Aorta (tissue), 5 donors: ENCODE measurements around the gene SPSB2. TPM values are rescaled to one million over a fixed set of nuclear protein-coding genes. Genes with fewer than 3 reads are reported as not detected.
"Not testable (repeated sequence)": the region's sequence is repeated elsewhere in the genome, so short reads cannot be mapped to it uniquely, and the experiment has no call there.

Experiments
- ATAC-seq: fragments of 200-7000 bp; cut with Tn5 transposase; one replicate; pipeline ENCODE4 v1.9.1; 2022; ENCODE audit warnings: moderate library complexity; ENCODE audit not compliant: low FRiP score
- DNase-seq, 2 donors: peaks; one replicate each; pipeline ENCODE4 v3.0.0-alpha.2; 2020
- H3K27ac ChIP-seq, 2 donors: one replicate each; pipeline ENCODE4 v1.5.1; 2013; ENCODE audit warnings: low read length in 2 of 2, mild to moderate bottlenecking in 2 of 2, moderate library complexity in 2 of 2, control low read depth in 1 of 2, inconsistent platforms in 1 of 2, low read depth in 1 of 2
- H3K27me3 ChIP-seq, 2 donors: one replicate each; pipeline ENCODE4 v1.6.1; 2013; ENCODE audit warnings: control low read depth in 1 of 2, low read length in 1 of 2, mild to moderate bottlenecking in 1 of 2, moderate library complexity in 1 of 2; ENCODE audit not compliant: insufficient read depth in 2 of 2, control insufficient read depth in 1 of 2
- H3K36me3 ChIP-seq, 2 donors: one replicate each; pipeline ENCODE4 v1.6.1; 2013; ENCODE audit warnings: control low read depth in 1 of 2, low read length in 1 of 2, mild to moderate bottlenecking in 1 of 2; ENCODE audit not compliant: insufficient read depth in 2 of 2, control insufficient read depth in 1 of 2
- H3K4me1 ChIP-seq, 2 donors: one replicate each; pipeline ENCODE4 v1.6.1; 2013; ENCODE audit warnings: low read length in 2 of 2, control low read depth in 1 of 2, mild to moderate bottlenecking in 1 of 2, moderate library complexity in 1 of 2; ENCODE audit not compliant: insufficient read depth in 2 of 2, control insufficient read depth in 1 of 2
- H3K4me3 ChIP-seq, 2 donors: one replicate each; pipeline ENCODE4 v1.5.1; 2013; ENCODE audit warnings: low read length in 2 of 2, control low read depth in 1 of 2, mild to moderate bottlenecking in 1 of 2
- H3K9me3 ChIP-seq: one replicate; pipeline ENCODE4 v1.6.1; 2013; ENCODE audit warnings: mild to moderate bottlenecking, low read length; ENCODE audit not compliant: control insufficient read depth
- WGBS, 2 donors: extraction: QIAGEN DNeasy Blood & Tissue Kit; methylation state at CpG; one replicate each; pipeline ENCODE4 v1.1.7; 2013; 5-methylcytosine and 5-hydroxymethylcytosine counted together
- intact Hi-C, 2 donors: fragments of 100-400 bp; cut with DNase I; formaldehyde crosslinking; loops; one replicate each; pipeline versions ENCODE4 v1.14.2 to v1.15.0; 2022
- polyA plus RNA-seq, 2 donors: library from polyadenylated mRNA; stranded (reverse); fragments of 200-250 nt; gene quantifications; one replicate each; pipeline ENCODE4 v1.2.3, GENCODE V29; 2013
- total RNA-seq, 2 donors: library from RNA; stranded (reverse); fragmentation: NEBNext Ultra II Directional; extraction: Animal tissue kit (Norgen Biotek cat#: 25700); gene quantifications; one replicate each; pipeline ENCODE4 v1.2.1, GENCODE V29; 2021
- donor health status: healthy with polysubstance abuse.
- donor health status: Bipolar disorder and iron deficiency.
- donor health status: DM: no; HTN: no; CAD: no.
- donor health status: DM: no; HTN: no; CAD: no.
- donor health status: DM: yes; HTN: yes; CAD: no.

Gene SPSB2
- total and polyA plus RNA-seq, 4 donors, result 4.2 to 14.3 (median 10.7) TPM

DNA sequence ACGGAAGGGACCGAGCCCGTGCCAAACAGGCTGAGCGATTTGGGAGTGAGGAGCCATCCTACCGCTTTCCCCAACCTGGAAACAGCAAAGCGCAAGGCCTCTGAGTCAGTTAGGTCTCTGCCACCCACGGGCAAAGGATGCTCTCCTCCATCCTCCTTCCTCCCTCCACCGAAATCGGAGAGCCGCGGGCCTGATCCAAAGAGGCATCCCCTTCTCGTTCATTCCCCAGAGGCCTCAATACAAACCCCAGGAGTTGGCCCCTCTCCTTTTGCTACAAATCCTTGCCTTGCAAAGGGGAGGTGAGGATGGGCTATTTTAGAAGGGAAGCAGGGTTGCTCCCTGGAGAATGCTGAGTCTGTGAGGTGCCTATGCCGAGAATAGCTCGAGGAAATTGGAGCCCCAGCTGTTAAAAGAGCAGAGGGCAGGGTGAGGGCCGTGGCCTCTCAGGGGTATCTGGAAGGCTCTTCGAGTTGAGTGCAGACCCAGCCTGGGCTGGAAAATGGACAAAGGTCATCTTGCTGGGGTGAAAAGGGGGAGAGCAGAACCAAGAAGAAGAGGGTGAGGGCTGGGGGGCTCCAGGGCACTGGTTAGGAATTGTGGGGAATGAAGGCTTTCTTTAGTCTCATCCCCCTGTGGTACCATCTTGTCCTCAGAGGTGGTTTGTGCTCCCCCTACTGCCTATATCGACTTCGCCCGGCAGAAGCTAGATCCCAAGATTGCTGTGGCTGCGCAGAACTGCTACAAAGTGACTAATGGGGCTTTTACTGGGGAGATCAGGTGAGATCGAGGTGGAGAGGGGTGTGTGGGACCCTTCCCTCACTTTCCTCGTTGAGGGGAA lies 4.7 kb downstream of the SPSB2 start:
- peaks cover 0 to 1% of the 10 kb centered on the region in 2 donors for H3K4me1 ChIP-seq
- H3K27ac ChIP-seq, result peak overlapping the region in 1 of 2 donors; percentile 11
- ATAC-seq (no peak), DNase-seq (no peak)
- peak overlapping the region; percentile 71 to 88 for H3K4me3 ChIP-seq
- H3K27me3 ChIP-seq, result no peaks in the 10 kb centered on the region
- H3K36me3 ChIP-seq, result peaks cover 2% of the 10 kb centered on the region in 2 donors
- intact Hi-C loops, result loop anchor here (2.0 to 5.0 kb wide), 3 partner anchors 59 to 74 kb away; partner anchors contain the start of genes ATN1 (in 1 of the 2), C12orf57 (in 1 of the 2) and RNU7-1 (in 1 of the 2)
- 8 to 9% methylated on average over 22 of the region's 22 CpGs for WGBS, 2 donors
- H3K9me3 ChIP-seq, result no peaks in the 10 kb centered on the region

DNA sequence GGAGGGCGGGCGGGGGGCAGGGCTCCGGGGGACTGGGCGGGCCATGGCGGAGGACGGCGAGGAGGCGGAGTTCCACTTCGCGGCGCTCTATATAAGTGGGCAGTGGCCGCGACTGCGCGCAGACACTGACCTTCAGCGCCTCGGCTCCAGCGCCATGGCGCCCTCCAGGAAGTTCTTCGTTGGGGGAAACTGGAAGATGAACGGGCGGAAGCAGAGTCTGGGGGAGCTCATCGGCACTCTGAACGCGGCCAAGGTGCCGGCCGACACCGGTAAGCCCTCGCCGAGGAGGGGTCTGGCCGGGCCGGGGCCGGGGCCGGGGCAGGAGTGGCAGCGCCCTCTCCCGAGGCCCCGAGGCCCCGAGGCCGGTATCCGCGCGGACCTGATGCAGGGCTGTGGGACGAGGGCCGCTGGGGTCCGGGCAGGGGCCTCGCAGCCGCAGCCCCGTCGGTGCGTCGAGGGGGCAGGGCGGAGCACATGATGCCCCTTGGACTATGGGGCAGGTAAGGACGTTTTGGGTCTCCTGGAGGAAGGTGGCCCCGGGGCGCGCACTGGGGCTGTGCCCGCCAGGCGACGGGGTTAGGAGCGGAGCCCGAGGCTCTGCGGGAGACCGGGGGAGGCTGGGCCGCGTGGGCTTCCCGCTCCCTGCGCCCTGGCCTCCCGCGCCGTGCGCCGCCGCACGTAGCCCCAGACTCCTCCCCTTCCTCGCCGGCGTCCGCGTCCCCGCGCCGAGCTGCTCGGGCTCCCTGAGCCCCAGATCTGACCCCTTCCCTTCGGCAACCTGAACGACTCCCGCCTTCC lies 5.5 kb downstream of the SPSB2 start, which contains the start of gene TPI1:
Gene TPI1 (plus strand): TSS at position 119 of the 798 bp plus-strand sequence. CDS start 36 bp downstream, at position 155.
- H3K36me3 ChIP-seq, result peaks cover 2 to 3% of the 10 kb centered on the region in 2 donors
- peak; percentile 82 to 97 for DNase-seq
- H3K4me3 ChIP-seq, result peak within 1 kb of the TSS; percentile 71 to 88
- no peaks in the 10 kb centered on the region for H3K27me3 ChIP-seq
- H3K9me3 ChIP-seq, result no peaks in the 10 kb centered on the region
- H3K4me1 ChIP-seq, result peaks cover 0 to 1% of the 10 kb centered on the region in 2 donors
- intact Hi-C loops, result loop anchor here (2.0 to 5.0 kb wide), 4 partner anchors 15 to 75 kb away; partner anchors contain the start of genes ATN1 (in 1 of the 2), C12orf57 (in 1 of the 2), RNU7-1 (in 1 of the 2) and USP5 (in 1 of the 2)
- WGBS, 2 donors, result 0% methylated on average over 66 to 86 of the region's 86 CpGs
- peak within 1 kb of the TSS in 1 of 2 donors; percentile 77 for H3K27ac ChIP-seq
- peak; percentile 93 for ATAC-seq

DNA sequence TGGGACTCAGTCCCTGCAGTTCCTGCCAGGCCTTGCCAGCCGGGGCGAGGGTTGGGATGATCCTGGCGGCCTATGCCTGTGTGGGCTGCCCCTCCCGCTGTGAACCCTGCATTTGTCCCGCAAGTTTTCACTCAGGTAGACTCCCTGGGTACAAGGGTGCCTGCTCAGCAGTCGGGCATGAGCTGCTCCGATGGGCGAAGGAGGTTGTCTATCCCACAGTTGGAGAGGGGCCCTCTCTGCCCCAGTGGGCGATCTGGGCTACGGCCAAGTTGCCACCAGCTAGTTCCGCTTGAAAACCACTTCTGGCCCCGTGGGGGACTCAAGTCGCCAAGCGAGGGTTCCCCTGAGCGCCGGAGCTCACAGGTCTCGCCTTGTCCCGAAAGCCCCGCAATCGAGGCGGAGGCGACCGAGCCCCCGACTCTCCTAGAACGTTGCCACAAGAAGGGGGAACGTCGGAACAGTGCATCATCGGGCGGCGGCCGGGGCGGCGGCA lies 6.1 kb downstream of the SPSB2 start:
- H3K27me3 ChIP-seq, result no peaks in the 10 kb centered on the region
- H3K4me1 ChIP-seq, result peaks cover 0 to 1% of the 10 kb centered on the region in 2 donors
- H3K27ac ChIP-seq, result peak overlapping the region in 1 of 2 donors; percentile 77
- peak overlapping the region in 1 of 2 donors; percentile 88 for H3K4me3 ChIP-seq
- peak; percentile 83 to 91 for DNase-seq
- no peaks in the 10 kb centered on the region for H3K9me3 ChIP-seq
- intact Hi-C loops, result loop anchor here (2.0 to 5.0 kb wide), 3 partner anchors 14 to 75 kb away; partner anchors contain the start of genes ATN1 (in 1 of the 2), C12orf57 (in 1 of the 2), RNU7-1 (in 1 of the 2) and USP5 (in 1 of the 2)
- ATAC-seq, result peak; percentile 20
- H3K36me3 ChIP-seq, result peaks cover 2 to 3% of the 10 kb centered on the region in 2 donors
- WGBS, 2 donors, result 0 to 1% methylated on average over 31 to 33 of the region's 33 CpGs

GRCh38 chr12:6866163-6866919 lies 6.8 kb downstream of the SPSB2 start:
- peak overlapping the region in 1 of 2 donors; percentile 77 for H3K27ac ChIP-seq

GRCh38 chr12:6865307-6865706 lies 7.8 kb downstream of the SPSB2 start:
- not testable (repeated sequence) for H3K4me1 ChIP-seq, H3K9me3 ChIP-seq, H3K27ac ChIP-seq, H3K27me3 ChIP-seq, DNase-seq, H3K4me3 ChIP-seq, ATAC-seq
- H3K36me3 ChIP-seq, result peaks cover 3 to 11% of the 10 kb centered on the region in 2 donors
- WGBS, 2 donors, result 91% methylated on average over 5 of the region's 5 CpGs
- intact Hi-C loops, result loop anchor here in 1 of 2 donors (5.0 kb wide), 2 partner anchors 62 to 77 kb away; partner anchors contain the start of genes ATN1, C12orf57 and RNU7-1

More at GRCh38 chr12:6866163-6866919, 6.8 kb downstream of the SPSB2 start:
- H3K36me3 ChIP-seq, result peaks cover 3 to 6% of the 10 kb centered on the region in 2 donors
- H3K27me3 ChIP-seq, result no peaks in the 10 kb centered on the region
- ATAC-seq (no peak), DNase-seq (no peak)
- peaks cover 0 to 1% of the 10 kb centered on the region in 2 donors for H3K4me1 ChIP-seq
- H3K9me3 ChIP-seq, result no peaks in the 10 kb centered on the region
- H3K4me3 ChIP-seq, result no peak overlapping the region
- intact Hi-C loops, result loop anchor here (2.0 to 5.0 kb wide), 3 partner anchors 14 to 76 kb away; partner anchors contain the start of genes ATN1 (in 1 of the 2), C12orf57 (in 1 of the 2), RNU7-1 (in 1 of the 2) and USP5 (in 1 of the 2)
- 66 to 70% methylated on average over 17 to 19 of the region's 19 CpGs for WGBS, 2 donors

DNA sequence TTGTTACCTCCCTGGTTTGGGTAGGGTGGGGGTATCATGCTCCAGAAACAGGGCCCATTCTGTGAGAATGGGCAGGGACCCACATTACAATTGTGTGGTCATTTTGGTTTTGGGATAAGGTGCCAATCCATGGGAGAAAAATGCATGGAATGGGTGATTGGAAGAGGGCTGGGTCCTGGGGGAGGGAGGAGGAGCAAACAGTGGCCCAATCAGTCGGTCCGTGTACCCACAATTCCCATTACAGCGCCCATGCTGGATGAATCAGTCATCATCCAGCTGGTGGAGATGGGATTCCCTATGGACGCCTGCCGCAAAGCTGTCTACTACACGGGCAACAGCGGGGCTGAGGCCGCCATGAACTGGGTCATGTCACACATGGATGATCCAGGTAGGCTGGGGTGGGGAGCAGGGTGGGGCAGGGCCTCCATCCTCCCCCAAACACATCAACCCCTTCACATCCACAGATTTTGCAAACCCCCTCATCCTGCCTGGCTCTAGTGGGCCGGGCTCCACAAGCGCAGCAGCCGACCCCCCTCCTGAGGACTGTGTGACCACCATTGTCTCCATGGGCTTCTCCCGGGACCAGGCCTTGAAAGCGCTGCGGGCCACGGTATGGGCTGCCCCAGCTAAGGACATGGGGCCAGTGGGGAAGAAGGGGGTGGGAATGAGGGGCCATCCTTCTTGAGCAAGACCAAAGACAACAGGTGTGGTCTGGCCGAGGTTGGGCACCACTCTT lies 9.3 kb downstream of the SPSB2 start:
- Histone ChIP-seq H3K27ac (no peak overlapping the region), H3K4me1 (peaks cover 0 to 1% of the 10 kb centered on the region in 2 donors), H3K36me3 (peaks cover 3 to 13% of the 10 kb centered on the region in 2 donors), H3K4me3 (no peak overlapping the region), H3K9me3 (no peaks in the 10 kb centered on the region), H3K27me3 (no peaks in the 10 kb centered on the region)
- intact Hi-C loops, result no loop called here
- WGBS, 2 donors, result 89 to 95% methylated on average over 16 of the region's 16 CpGs
- no peak for ATAC-seq
- no peak for DNase-seq

GRCh38 chr12:6863033-6863432 lies 10.1 kb downstream of the SPSB2 start:
- Histone ChIP-seq H3K9me3 (no peaks in the 10 kb centered on the region), H3K36me3 (peaks cover 3 to 17% of the 10 kb centered on the region in 2 donors), H3K27me3 (no peaks in the 10 kb centered on the region), H3K4me3 (no peak overlapping the region), H3K27ac (no peak overlapping the region), H3K4me1 (no peaks in the 10 kb centered on the region)
- intact Hi-C loops, result no loop called here
- DNase-seq (no peak), ATAC-seq (no peak)
- 89 to 90% methylated on average over 11 of the region's 11 CpGs for WGBS, 2 donors
